ENCODE measurements around the gene MKLN1. TPM values are rescaled to one million over a fixed set of nuclear protein-coding genes. Genes with fewer than 3 reads are reported as not detected.
"Not testable (repeated sequence)": the region's sequence is repeated elsewhere in the genome, so short reads cannot be mapped to it uniquely, and the experiment has no call there.

The MKLN1 gene
- polyA plus RNA-seq, 12 donors, result 20.4 to 43.8 (median 28.4) TPM; not detected in 1

DNA sequence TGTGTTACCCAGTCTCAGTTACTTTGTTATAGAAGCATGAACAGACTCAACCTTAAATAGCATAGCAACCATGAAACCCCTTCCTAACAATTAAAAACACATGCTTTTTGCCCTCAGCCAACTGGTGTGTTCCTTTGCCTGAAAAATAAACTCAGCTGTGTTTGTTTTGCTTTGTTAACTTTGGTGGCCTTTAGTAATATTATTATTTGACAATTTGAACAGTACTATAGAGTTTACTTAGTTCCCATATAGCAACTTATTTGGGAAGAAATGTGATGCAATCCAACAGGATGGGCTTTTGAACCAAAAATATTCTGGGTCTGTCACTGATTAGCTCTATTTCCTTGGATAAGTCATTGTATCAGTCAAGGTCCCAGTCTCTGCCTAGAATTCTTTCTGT, 22.5 kb upstream of the MKLN1 start:
- no peak for DNase-seq

DNA sequence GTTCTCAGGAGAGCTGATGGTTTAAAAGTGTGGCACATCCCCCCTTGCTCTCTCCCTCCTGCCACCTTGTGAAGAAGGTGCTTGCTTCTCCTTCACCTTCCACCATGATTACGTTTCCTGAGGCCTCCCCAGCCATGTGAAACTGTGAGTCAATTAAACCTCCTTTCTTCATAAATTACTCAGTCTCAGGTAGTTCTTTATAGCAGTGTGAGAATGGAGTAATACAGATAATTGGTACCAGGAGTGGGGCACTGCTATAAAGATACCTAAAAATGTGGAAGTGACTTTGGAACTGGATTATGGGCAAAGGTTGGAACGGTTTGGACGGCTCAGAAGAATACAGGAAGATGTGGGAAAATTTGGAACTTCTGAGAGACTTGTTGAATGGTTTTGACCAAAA, 21.6 kb upstream of the MKLN1 start:
- DNase-seq, result not testable (repeated sequence)

DNA sequence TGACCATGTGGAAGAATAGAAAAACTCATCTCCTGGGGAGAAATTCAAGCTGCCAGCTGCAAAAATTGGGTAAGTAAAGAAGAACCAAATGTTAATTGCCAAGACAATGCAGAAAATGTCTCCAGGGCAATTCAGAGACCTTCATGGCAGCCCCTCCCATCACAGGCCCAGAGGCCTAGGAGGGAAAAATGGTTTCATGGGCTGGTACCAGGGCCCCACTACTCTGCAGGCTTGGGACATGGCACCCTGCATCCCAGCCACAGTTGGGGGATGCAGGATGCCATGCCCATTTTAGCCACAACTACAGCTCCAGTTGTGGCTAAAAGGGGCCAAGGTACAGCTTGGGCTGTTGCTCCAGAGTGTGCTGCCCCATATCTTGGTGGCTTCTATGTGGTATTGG, 20.9 kb upstream of the MKLN1 start:
- no peak for DNase-seq

DNA sequence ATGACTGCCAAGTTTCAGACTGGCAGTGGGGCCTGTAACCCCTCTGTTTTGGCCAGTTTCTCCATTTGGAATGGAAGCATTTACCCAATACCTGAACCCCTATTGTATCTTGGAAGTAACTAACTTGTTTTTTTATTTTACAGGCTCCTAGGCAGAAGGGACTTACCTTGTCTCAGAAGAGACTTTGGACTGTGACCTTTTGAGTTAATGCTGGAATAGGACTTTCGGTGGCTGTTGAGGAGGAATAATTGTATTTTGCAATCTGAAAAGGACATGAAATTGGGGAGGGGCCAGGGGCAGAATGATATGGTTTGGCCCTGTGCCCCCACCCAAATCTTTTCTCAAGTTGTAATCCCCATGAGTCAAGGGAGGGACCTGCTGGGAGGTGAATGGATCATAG, 20.0 kb upstream of the MKLN1 start:
- no peak for DNase-seq

DNA sequence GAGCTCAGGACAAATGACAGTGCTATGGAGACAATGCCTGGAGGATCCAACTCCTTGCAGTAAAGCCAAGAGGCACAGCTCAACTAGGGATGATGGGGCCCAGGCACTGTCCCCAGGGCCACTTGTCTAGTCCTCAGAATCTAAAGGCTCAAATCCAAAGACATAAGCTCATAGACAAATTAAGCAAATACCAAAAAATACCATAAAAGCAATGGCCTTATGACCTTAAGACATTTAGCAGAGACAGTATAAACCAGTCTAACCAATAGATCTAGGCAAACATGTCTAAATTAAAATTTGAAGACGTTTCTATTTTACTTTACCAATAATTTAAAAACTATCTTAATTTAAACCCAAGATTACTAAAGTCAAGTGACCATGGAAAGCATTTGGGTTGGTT, 14.8 kb upstream of the MKLN1 start:
- no peak for DNase-seq

DNA sequence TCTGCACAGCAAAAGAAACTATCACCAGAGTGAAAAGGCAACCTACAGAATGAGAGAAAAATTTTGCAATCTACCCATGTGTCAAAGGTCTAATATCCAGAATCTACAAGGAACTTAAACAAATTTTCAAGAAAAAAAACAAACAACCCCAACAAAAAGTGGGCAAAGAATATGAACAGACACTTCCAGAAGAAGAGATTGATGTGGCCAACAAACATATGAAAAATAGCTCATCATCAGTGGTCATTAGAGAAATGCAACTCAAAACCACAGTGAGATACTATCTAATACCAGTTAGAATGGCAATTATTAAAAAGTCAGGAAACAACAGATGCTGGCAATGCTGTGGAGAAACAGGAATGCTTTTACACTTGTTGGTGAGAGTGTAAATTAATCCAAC, 7.1 kb upstream of the MKLN1 start:
- DNase-seq, result no peak

DNA sequence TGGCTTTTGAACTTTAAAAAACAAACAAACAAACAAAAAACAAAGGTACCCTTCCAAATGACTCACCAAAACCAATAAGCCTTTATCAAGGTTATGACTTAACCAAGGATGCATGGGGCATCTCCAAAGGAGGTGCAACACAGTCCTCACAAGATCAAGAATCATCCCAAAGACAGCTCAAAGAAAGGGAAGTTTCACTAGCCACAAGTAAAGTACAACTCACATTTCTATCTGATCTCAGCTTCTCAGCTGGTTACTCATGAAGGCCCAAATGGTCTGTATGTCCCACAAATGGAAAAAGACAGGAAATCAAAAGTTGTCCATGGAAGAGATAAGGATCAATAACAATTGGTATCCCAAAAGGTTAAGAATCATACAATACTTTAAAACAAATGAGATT, 6.0 kb upstream of the MKLN1 start:
- no peak for DNase-seq

DNA sequence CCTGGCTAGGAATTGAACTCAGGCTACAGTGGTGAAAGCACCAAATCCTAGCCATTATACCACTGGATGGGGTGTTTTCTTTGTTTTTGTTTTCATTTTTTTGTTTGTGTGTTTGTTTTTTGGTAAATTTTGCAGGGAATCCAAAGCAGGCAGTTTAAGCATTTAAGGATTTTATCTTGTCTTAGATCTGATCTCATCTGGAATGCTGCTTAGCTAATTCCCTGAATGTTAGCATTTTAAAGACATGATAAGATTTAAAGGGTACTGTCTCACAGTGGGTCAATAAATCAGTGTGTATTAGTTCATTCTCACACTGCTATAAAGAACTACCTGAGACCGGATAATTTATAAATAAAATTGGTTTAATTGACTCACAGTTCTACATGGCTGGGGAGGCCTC, 5.6 kb upstream of the MKLN1 start:
- no peak for DNase-seq

DNA sequence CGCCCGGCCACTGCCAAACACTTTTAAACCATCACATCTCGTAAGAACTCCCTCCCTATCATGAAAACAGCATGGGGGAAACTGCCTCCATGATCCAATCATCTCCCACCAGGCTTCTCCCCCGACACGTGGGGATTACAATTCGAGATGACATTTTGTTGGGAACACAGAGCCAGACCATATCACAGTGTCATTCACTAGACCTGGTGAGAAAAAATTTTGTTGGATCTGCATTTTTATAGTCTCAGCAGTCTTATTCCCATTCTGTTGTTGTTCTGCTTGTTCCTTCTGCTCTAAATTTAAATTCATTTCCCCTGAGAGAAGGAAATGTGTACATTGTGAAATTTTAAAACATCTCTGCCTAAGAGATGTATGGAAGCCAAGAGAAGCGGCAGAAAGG, 4.8 kb upstream of the MKLN1 start:
- DNase-seq, result no peak

DNA sequence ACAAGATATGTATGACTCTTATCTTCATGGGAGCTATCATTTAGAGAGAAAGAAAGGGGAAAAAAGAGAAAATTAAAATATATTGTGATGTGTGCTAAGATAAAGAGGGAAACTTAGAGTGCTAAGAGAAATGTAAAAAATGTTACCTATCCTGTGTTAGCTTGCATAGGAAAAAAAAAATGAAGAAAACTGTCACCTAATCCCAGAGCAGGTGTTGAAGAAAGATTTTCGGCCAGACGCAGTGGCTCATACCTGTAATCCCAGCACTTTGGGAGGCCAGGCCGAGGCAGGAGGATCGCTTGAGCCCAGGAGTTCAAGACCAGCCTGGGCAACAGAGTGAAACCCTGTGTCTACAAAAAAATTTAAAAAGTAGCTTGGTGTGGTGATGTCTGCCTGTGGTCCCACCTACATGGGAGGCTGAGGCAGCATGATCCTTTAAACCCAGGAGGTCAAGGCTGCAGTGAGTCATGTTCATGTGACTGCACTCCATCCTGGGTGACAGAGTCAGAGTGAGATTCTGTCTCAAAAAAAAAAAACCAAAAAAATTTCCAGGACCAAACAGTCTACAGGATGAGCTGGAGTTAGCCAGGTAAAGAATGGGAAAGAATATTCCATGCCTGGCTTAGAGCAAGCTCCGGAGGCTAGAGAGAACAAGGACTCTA, 2.4 kb upstream of the MKLN1 start:
- no peak for DNase-seq

DNA sequence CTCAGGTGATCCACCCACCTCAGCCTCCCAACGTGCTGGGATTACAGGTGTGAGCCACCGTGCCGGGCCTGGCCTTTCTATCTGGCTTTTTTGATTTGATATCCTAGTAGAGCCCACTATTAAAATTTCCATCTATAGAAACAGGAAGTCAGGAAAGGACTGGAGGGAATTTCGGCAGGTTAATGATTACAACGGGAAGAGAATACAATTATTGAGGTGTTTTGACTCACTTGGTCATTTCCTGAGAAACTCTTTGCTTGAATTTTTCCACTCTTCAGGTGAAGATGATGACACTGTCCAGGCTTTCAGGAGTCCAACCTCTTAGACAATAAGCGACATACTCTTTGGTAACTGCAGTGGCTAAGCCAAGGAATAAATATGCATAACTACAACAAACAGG, 1.1 kb upstream of the MKLN1 start:
- no peak for DNase-seq

DNA sequence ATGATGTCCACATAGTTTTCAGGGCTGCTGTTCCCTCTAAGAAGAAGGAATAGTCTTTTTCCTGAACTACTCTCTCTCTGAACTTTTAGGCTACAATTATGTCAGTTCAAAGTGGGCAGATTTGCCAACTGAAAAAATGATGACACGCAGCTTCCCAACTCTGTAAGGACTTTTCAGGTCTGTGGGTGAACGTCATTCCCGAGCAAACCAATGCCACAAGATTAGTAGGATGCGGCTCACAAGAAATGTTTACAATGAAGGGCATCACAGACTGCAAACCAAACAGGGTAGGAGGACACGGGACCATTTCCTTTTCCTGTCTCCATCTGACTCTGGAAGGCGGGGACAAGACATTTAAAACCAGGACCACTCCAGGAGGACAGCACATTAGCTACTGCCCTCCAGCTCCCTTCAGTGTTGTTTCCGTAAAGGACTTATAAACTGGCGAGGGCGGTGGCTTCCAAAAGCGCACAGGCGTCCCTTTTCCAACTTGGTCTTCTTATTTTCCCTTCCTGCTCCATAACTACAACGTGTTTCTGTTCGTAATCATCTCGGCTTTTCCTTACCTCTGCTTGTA, 539 bp upstream of the MKLN1 start:
- DNase-seq, result peak; percentile 66

DNA sequence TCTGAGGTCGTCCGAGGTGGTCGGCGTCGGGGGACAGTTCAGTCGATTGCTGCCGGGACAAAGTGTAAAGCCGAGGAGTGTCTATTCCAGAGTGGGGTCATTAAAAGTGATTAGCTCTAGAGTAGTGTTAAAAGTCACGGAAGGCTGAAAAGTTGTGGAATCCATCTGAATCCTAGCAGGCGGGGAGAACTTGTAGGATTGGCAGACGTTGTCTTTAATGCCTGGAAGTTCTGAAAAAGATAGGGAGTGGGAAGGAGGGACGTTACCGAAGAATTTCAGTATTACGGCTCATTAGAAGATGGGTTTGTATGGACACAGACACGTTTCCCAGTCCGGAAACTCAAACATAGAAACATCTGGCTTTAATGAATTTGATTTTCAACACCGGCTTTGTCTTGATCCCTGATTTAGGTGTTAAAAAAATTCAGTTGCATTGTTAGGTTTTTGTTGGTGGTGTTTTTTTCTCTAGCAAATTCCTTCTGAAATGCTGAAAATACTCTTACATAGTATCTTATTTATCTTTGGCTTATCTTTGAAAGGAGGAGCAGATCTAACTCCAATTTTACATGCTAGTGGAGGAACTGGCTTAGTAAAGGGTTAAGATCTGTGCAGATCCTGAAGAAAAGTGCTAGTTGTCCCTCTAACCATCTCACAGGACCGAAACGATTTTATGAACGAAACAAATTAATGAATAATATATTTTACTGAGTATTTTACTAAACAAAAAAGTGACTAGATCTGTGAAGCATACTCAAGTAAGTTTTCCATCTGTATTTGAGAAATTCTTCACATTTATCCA, 900 bp downstream of the MKLN1 start:
- DNase-seq, result no peak

DNA sequence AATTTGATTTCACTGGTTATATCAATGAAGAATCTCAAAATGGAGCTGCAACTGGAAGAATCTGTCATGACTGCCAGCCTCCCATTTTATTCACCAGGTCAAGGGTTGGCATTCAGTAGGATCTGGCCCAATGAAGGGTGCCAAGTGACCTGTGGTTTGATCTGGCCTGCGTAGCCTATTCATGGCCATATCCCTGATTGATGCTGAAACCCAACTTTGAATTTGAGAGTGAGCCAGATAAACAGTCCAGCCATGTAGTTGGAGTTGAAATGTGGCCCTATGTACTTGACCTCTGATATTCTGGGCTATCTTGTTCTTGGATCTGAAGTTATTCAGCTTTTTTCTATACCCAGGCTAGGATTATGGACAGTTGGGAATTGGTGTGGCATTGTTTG, 1.5 kb downstream of the MKLN1 start:
- DNase-seq, result no peak

DNA sequence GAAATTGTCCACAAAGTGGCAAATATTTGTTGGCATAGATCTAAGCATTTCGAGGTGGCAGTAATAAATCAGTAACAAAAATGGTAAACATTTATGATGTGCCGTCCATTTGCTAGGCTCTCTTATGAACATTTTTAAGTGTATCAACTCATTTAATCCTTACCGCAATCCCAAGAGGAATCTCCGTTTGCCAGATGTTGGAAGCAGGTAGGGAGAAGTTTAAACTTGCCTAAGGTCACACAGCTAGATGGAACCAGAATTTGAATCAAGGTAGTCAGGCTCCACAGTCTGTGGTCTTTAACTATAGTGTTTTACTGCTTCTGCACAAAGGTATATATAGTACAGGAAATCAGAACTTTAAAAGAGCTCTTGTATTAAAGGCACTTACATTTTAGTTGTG, 2.6 kb downstream of the MKLN1 start:
- DNase-seq, result no peak

DNA sequence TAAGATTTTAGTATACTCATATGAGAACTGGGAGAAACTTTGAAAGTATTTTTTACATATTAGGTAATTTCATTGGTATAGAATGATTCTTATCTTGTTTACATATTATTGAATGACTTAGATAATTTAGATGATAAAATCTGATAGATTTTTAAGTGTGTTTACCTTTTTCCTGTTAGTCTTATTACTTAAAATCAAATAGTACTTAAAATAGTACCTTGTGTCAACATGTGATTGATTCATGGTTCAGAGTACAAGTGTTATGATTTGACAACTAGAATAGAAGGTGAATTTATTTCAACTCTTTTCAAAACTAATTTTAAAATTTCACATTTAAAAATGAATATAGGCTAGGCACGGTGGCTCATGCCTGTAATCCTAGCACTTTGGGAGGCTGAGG, 4.1 kb downstream of the MKLN1 start:
- no peak for DNase-seq

DNA sequence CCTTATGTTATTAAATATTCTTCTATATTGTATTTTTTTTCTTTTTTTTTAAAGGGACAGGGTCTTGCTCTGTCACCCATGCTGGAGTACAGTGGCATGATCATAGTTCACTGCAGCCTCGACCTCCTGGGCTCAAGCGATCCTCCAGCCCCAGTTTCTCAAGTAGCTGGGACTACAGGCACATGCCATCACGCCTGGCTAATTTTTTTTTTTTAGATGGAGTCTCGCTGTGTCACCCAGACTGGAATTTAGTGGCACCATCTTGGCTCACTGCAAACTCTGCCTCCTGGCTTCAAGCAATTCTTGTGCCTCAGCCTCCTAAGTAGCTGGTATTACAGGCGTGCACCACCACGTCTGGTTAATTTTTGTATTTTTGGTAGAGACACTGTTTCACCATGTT, 5.1 kb downstream of the MKLN1 start:
- not testable (repeated sequence) for DNase-seq

DNA sequence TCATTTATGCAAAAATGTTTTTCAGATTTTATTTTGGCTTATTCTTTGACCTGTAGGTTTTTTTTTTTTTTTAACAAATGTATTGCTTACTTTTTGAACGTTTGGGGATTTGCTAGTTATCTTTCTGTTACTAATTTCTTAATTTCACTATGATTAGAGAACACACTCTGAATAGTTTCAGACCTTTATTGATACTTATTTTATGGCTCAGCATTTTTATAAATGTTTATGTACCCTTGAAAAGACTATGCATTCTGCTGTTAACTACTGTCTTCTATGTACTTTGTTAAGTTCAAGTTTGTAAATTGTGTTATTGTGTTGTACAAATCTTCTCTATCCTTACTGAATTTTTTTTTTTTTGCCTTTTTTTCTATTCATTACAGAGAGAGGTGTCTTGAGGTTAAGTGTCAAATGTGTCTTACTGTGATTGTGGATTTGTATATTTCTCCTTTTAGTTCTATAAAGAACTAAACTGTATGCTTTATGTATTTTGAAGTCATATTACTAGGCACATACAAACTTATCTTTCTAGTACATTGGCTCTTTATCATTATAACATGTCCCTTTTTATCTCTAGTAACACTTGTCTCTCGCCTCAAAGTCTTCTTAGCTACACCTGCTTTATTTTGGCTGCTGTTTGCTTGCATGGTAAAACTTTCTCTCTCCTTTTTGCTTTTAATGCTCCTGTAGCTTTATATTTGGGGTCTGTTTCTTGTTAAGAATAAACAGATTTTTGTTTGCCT, 8.1 kb downstream of the MKLN1 start:
- no peak for DNase-seq

DNA sequence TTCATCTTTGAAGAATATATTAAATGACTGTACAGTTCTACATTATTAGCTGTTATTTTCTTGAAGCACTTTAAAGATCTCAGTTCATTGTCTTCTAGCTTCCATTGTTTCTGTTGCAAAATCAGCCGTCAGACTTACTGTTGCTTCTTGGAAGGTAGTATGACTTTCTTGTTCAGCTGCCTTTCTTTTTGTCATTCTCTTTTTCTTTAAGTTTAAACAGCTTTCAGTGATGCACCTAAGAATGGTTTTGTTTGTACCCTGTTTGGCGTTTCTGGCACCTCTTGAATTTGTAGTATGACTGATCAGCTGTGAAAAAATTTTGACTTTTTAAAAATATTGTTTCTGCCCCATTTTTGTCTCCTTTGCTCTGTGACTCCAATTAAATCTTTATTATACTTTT, 9.3 kb downstream of the MKLN1 start:
- no peak for DNase-seq

DNA sequence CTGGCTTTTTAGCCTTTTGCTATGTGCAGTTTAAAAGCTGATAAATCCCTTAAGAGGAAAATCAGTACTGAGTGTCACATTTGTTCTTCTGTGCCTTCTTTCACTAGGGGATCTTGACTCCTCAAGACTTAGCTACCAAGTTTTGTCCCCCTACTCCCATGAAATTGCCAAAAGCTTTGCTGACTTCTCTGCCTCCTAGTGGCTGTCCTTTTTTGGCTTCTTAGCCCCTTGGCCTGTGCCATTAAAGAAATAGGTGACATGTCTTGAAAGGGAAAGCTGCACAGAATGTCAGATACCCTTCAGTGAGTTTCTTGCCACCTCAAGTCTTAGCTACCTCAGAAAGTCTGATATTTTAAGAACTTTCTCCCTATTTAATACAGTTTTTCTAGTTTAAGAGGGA, 10.5 kb downstream of the MKLN1 start:
- DNase-seq, result no peak

DNA sequence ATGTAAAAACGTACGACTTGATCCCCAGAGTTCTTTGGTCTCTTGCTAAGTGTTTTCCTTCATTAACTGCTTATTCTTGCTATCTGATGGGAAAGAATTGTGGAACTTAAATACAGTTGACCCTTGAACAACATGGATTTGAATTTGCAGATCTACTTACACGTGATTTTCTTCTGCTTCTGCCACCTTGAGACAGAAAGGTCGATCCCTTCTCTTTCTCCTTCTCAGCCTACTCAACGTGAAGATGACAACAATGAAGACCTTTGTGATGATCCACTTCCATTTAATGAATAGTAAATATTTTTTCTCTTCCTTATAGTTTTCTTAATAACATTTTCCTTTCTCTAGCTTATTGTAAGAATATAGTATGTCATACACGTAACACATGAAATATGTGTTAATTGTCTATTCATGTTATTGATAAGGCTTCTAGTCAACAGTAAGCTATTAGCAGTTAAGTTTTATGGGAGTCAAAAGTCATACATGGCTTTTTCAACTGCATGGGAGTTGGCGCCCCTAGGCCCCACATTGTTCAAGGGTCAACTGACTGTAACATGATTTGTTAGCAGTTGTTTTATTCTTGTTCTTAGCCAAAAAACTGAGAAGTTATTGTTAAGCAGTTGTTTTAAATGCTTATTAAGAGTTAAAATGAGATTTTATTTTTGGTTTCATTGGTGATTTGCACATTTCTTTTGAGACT, 11.2 kb downstream of the MKLN1 start:
- no peak for DNase-seq

DNA sequence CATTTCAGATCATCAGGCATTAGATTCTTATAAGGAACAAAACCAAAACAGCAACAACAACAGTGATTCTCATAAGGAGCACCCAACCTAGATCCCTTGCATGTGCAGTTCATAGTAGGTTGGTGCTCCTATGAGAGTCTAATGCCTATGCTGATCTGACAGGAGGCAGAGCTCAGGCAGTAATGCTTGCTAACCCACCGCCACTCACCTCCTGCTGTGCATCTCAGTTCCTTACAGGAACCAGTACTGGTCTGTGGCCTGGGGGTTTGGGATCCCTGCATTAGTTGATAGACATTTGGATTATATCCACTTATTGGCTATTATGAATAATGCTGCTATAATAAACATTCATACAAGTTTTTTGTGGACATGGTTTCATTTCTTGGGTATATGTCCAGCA, 14.0 kb downstream of the MKLN1 start:
- DNase-seq, result no peak
